H9 (cell line): ENCODE data around the gene PTPRK. TPM values are rescaled to one million over a fixed set of nuclear protein-coding genes. Genes with fewer than 3 reads are reported as not detected.

Experiments
- DNase-seq: peaks from one replicate; pipeline ENCODE4 v3.0.0-alpha.2; 2017
- H2AFZ ChIP-seq: one replicate; pipeline ENCODE4 v1.6.1; 2013; ENCODE audit warnings: mild to moderate bottlenecking, low read length, control low read depth, moderate library complexity
- H2AK5ac ChIP-seq: 2 replicates; pipeline ENCODE4 v1.6.1; 2013; ENCODE audit warnings: low read length, control low read depth, mixed read lengths; ENCODE audit not compliant: insufficient read length
- H2BK120ac ChIP-seq: one replicate; pipeline ENCODE4 v1.6.1; 2013; ENCODE audit warnings: low read depth, mild to moderate bottlenecking, low read length, control low read depth, inconsistent platforms; ENCODE audit not compliant: poor library complexity, severe bottlenecking
- H2BK12ac ChIP-seq: 2 replicates; pipeline ENCODE4 v1.6.1; 2013; ENCODE audit warnings: low read length, control low read depth, mixed read lengths, low read depth; ENCODE audit not compliant: insufficient read length
- H2BK15ac ChIP-seq: 2 replicates; pipeline ENCODE4 v1.6.1; 2013; ENCODE audit warnings: low read depth, low read length, control low read depth
- H2BK20ac ChIP-seq: one replicate; pipeline ENCODE4 v1.6.1; 2013; ENCODE audit warnings: low read depth, mild to moderate bottlenecking, low read length, control low read depth, inconsistent platforms; ENCODE audit not compliant: poor library complexity, severe bottlenecking
- H2BK5ac ChIP-seq: 2 replicates; pipeline ENCODE4 v1.6.1; 2013; ENCODE audit warnings: low read length, control low read depth, mixed read lengths; ENCODE audit not compliant: insufficient read length
- H3K14ac ChIP-seq: 2 replicates; pipeline ENCODE4 v1.6.1; 2013; ENCODE audit warnings: low read length, control low read depth; ENCODE audit not compliant: insufficient read depth
- H3K18ac ChIP-seq: 2 replicates; pipeline ENCODE4 v1.6.1; 2013; ENCODE audit warnings: low read depth, mild to moderate bottlenecking, mixed read lengths, low read length, control low read depth; ENCODE audit not compliant: insufficient read length
- H3K23ac ChIP-seq: 2 replicates; pipeline ENCODE4 v1.6.1; 2013; ENCODE audit warnings: low read length, control low read depth, mixed read lengths, low read depth; ENCODE audit not compliant: insufficient read length
- H3K23me2 ChIP-seq: 2 replicates; pipeline ENCODE4 v1.6.1; 2013; ENCODE audit warnings: low read depth, mild to moderate bottlenecking, mixed read lengths, low read length, control low read depth; ENCODE audit not compliant: insufficient read length, poor library complexity, severe bottlenecking
- H3K27ac ChIP-seq: 2 replicates; pipeline ENCODE4 v1.5.1; 2013; ENCODE audit warnings: low read length, control low read depth, mixed read lengths, low read depth; ENCODE audit not compliant: insufficient read length
- H3K27me3 ChIP-seq: 2 replicates; pipeline ENCODE4 v1.6.1; 2013; ENCODE audit warnings: low read length, control low read depth, inconsistent platforms; ENCODE audit not compliant: insufficient read depth
- H3K4ac ChIP-seq: 2 replicates; pipeline ENCODE4 v1.6.1; 2013; ENCODE audit warnings: low read depth, mild to moderate bottlenecking, control low read depth, inconsistent platforms, low read length, moderate library complexity
- H3K4me1 ChIP-seq: 2 replicates; pipeline ENCODE4 v1.6.1; 2013; ENCODE audit warnings: low read length, control low read depth, inconsistent platforms; ENCODE audit not compliant: insufficient read depth
- H3K4me2 ChIP-seq: 2 replicates; pipeline ENCODE4 v1.6.1; 2013; ENCODE audit warnings: low read length, control low read depth, mixed read lengths; ENCODE audit not compliant: insufficient read length, insufficient read depth
- H3K56ac ChIP-seq: 2 replicates; pipeline ENCODE4 v1.6.1; 2013; ENCODE audit warnings: low read depth, mild to moderate bottlenecking, mixed read lengths, low read length, control low read depth; ENCODE audit not compliant: insufficient read length
- H3K79me1 ChIP-seq: 2 replicates; pipeline ENCODE4 v1.6.1; 2013; ENCODE audit warnings: low read depth, mild to moderate bottlenecking, moderate library complexity, low read length, control low read depth, inconsistent platforms; ENCODE audit not compliant: insufficient read depth, poor library complexity, severe bottlenecking
- H3K79me2 ChIP-seq: 2 replicates; pipeline ENCODE4 v1.6.1; 2013; ENCODE audit warnings: low read length, control low read depth, inconsistent platforms; ENCODE audit not compliant: insufficient read depth
- H3K9ac ChIP-seq: 2 replicates; pipeline ENCODE4 v1.6.1; 2013; ENCODE audit warnings: low read length, control low read depth, mixed read lengths; ENCODE audit not compliant: insufficient read length; ENCODE audit errors: extremely low read depth
- H3K9me3 ChIP-seq: one replicate; pipeline ENCODE4 v1.6.1; 2013; ENCODE audit warnings: low read depth, low read length, inconsistent platforms; ENCODE audit not compliant: control insufficient read depth
- H3T11ph ChIP-seq: one replicate; pipeline ENCODE4 v1.6.1; 2013; ENCODE audit warnings: mild to moderate bottlenecking, low read length, control low read depth, inconsistent platforms
- H4K20me1 ChIP-seq: one replicate; pipeline ENCODE4 v1.6.1; 2013; ENCODE audit not compliant: control insufficient read depth, insufficient read length, insufficient read depth
- H4K5ac ChIP-seq: 2 replicates; pipeline ENCODE4 v1.6.1; 2013; ENCODE audit warnings: low read depth, mild to moderate bottlenecking, mixed read lengths, low read length, control low read depth; ENCODE audit not compliant: insufficient read length
- H4K8ac ChIP-seq: replicated peaks from 2 replicates; pipeline ENCODE4 v1.6.1; 2013; ENCODE audit warnings: low read length, control low read depth, mixed read lengths, low read depth; ENCODE audit not compliant: insufficient read length
- H4K91ac ChIP-seq: 2 replicates; pipeline ENCODE4 v1.6.1; 2013; ENCODE audit warnings: low read depth, mild to moderate bottlenecking, moderate library complexity, mixed read lengths, low read length, control low read depth; ENCODE audit not compliant: insufficient read length
- H3K27ac Mint-ChIP-seq, 3 experiments: 2 replicates in 2 of 3; 3 replicates in 1 of 3; pipeline ENCODE4 v1.8.0; 2020 to 2021; ENCODE audit warnings: mixed read lengths in 3 of 3, mild to moderate bottlenecking in 1 of 3, moderate library complexity in 1 of 3
- H3K27me3 Mint-ChIP-seq: 2 replicates; pipeline ENCODE4 v1.8.0; 2021; ENCODE audit warnings: low read depth, mild to moderate bottlenecking, moderate library complexity, mixed read lengths
- H3K36me3 Mint-ChIP-seq, 3 experiments: 2 replicates in 2 of 3; 3 replicates in 1 of 3; pipeline ENCODE4 v1.8.0; 2020 to 2021; ENCODE audit warnings: low read depth in 3 of 3, mixed read lengths in 3 of 3; ENCODE audit not compliant: insufficient read depth in 1 of 3
- H3K4me1 Mint-ChIP-seq, 2 experiments: 2 replicates each; pipeline ENCODE4 v1.8.0; 2020; ENCODE audit warnings: mixed read lengths in 2 of 2
- H3K4me3 Mint-ChIP-seq, 2 experiments: 2 replicates in 1 of 2; 3 replicates in 1 of 2; pipeline ENCODE4 v1.8.0; 2020 to 2021; ENCODE audit warnings: mild to moderate bottlenecking in 2 of 2, mixed read lengths in 2 of 2, moderate library complexity in 1 of 2
- H3K9me3 Mint-ChIP-seq, 2 experiments: 2 replicates in 1 of 2; 3 replicates in 1 of 2; pipeline ENCODE4 v1.8.0; 2020; ENCODE audit warnings: mild to moderate bottlenecking in 2 of 2, mixed read lengths in 2 of 2, moderate library complexity in 1 of 2
- CTCF ChIP-seq: fragments of 200-600 bp; sonication (generic); conservative IDR thresholded peaks from 3 replicates; pipeline ENCODE4 v1.8.0; 2021; ENCODE audit warnings: antibody characterized with exemption, mild to moderate bottlenecking
- WGBS: extraction: QIAGEN DNeasy Blood & Tissue Kit; methylation state at CpG from one replicate; pipeline ENCODE4 v1.1.7; 2013; ENCODE audit warnings: missing lambda C conversion rate, low lambda C conversion rate, mixed read lengths; ENCODE audit not compliant: insufficient read length; ENCODE audit errors: extremely low coverage; 5-methylcytosine and 5-hydroxymethylcytosine counted together
- total RNA-seq: library from RNA; stranded (reverse); gene quantifications from 2 replicates; pipeline ENCODE4 v1.2.1, GENCODE V29; 2021

PTPRK gene
- total RNA-seq, 1 experiment from 2014 or later: 47.9 TPM

GRCh38 chr6:128513878-128514277, 6.5 kb downstream of the PTPRK start:
- Histone ChIP-seq H3K23ac (no peak overlapping the region), H4K5ac (no peak overlapping the region), H4K91ac (no peak overlapping the region), H2BK12ac (no peak overlapping the region), H3K27ac (no peak overlapping the region), H2BK5ac (no peak overlapping the region), H3K4me1 (no peaks in the 10 kb centered on the region), H3K79me2 (peaks cover 18% of the 10 kb centered on the region; the same call in 1 of the 2 replicates), H3K4ac (no peak overlapping the region), H3K14ac (no peak overlapping the region), H3K23me2 (peaks cover 7% of the 10 kb centered on the region), H3K9me3 (no peaks in the 10 kb centered on the region), H2BK20ac (no peak overlapping the region), H4K20me1 (no peaks in the 10 kb centered on the region), H3K18ac (no peak overlapping the region), H2BK15ac (no peak overlapping the region; the same call in 1 of the 2 replicates), H2AK5ac (no peak overlapping the region), H2BK120ac (no peak overlapping the region), H4K8ac (no peak overlapping the region), H3K56ac (no peak overlapping the region), H3K79me1 (peaks cover 7% of the 10 kb centered on the region), H3K9ac (no peak overlapping the region), H3T11ph (no peak overlapping the region), H3K4me2 (no peak overlapping the region), H2AFZ (no peak overlapping the region), H3K27me3 (no peaks in the 10 kb centered on the region)
- H3K36me3 Mint-ChIP-seq: no peaks in the 10 kb centered on the region
- H3K27me3 Mint-ChIP-seq: no peaks in the 10 kb centered on the region
- DNase-seq: no peak
- no peak overlapping the region for H3K4me3 Mint-ChIP-seq
- no peak for TF ChIP-seq CTCF
- peaks cover 25 to 36% of the 10 kb centered on the region in 2 experiments for H3K4me1 Mint-ChIP-seq
- no CpG with 5 or more reads among the region's 3 CpGs for WGBS
- no peaks in the 10 kb centered on the region for H3K9me3 Mint-ChIP-seq
- peak overlapping the region in 1 of 3 experiments; percentile 29; a peak in 1 of 7 replicates for H3K27ac Mint-ChIP-seq
